Activated CD4-positive, alpha-beta T cell treated with anti-CD3 and anti-CD28 coated beads for 36 hours (primary cell): ENCODE results near the gene PAM. TPM values are rescaled to one million over a fixed set of nuclear protein-coding genes. Genes with fewer than 3 reads are reported as not detected.
A peak's percentile ranks its signal among the peaks of the same experiment; 100 is the strongest.

Experiments used
- ATAC-seq: fragments of 200-7000 bp; cut with Tn5 transposase; one replicate; pipeline ENCODE4 v1.10.0; 2021; ENCODE audit warnings: mild to moderate bottlenecking, moderate library complexity
- CTCF ChIA-PET: fragments of 350-600 bp; sonication (Branson Sonifier 250); formaldehyde crosslinking; loops from one replicate; lab custom pipeline; 2021; ENCODE audit warnings: antibody characterized with exemption; lab: Charles Lee
- POLR2A ChIA-PET: fragments of 350-600 bp; sonication (Branson Sonifier 250); formaldehyde crosslinking; loops from one replicate; lab custom pipeline; 2021; ENCODE audit warnings: antibody characterized with exemption, inconsistent platforms; lab: Charles Lee
- DNase-seq: peaks from one replicate; pipeline ENCODE4 v3.0.0-alpha.2; 2020
- H3K27ac Mint-ChIP-seq: one replicate; pipeline ENCODE4 v1.8.0; 2021; ENCODE audit warnings: mixed read lengths
- H3K27me3 Mint-ChIP-seq: one replicate; pipeline ENCODE4 v1.8.0; 2021; ENCODE audit warnings: mixed read lengths
- H3K36me3 Mint-ChIP-seq: one replicate; pipeline ENCODE4 v1.8.0; 2021; ENCODE audit warnings: low read depth, mixed read lengths
- H3K4me1 Mint-ChIP-seq: one replicate; pipeline ENCODE4 v1.8.0; 2021; ENCODE audit warnings: mixed read lengths
- H3K4me3 Mint-ChIP-seq: one replicate; pipeline ENCODE4 v1.8.0; 2021; ENCODE audit warnings: mild to moderate bottlenecking, moderate library complexity, mixed read lengths
- H3K9me3 Mint-ChIP-seq: one replicate; pipeline ENCODE4 v1.8.0; 2021; ENCODE audit warnings: low read depth, mixed read lengths
- intact Hi-C, 2 experiments: fragments of 100-400 bp; cut with DNase I in 1 of 2; cut with micrococcal nuclease in 1 of 2; formaldehyde crosslinking; loops; one replicate each; pipeline versions ENCODE4 v1.14.2 to v1.15.1; 2022 to 2024; cut with DNase I, micrococcal nuclease
- total RNA-seq, 2 experiments: library from RNA; stranded (reverse); gene quantifications; one replicate each; pipeline ENCODE4 v1.2.3, GENCODE V29; 2021

PAM gene
- total RNA-seq, 2 experiments from 2014 or later: 54.0 to 68.3 TPM

GRCh38 chr5:102778478-102778877 is 23.4 kb downstream of the PAM start:
- peaks cover 5% of the 10 kb centered on the region for H3K9me3 Mint-ChIP-seq
- intact Hi-C loops: loop anchor here (1.0 to 5.0 kb wide), 4 partner anchors 10 to 344 kb away; partner anchors contain the start of genes PAM (in 2 of the 2), GIN1 (in 1 of the 2) and PPIP5K2 (in 1 of the 2)
- H3K4me3 Mint-ChIP-seq: peak overlapping the region; percentile 16
- no peaks in the 10 kb centered on the region for H3K27me3 Mint-ChIP-seq
- peak; percentile 84 for ATAC-seq
- DNase-seq: no peak
- peaks cover 74% of the 10 kb centered on the region for H3K4me1 Mint-ChIP-seq
- peak overlapping the region; percentile 75 for H3K27ac Mint-ChIP-seq
- ChIA-PET POLR2A (interaction anchor here (0.7 to 1.2 kb wide), 3 partner anchors 11 to 22 kb away, joined by 3 to 12 read pairs (median 5); no protein-coding TSS in a partner anchor), CTCF (interaction anchor here (0.6 to 1.4 kb wide), 8 partner anchors 11 to 696 kb away, joined by 3 to 5 read pairs (median 3); partner anchors contain the start of gene PAM)
- peaks cover 21% of the 10 kb centered on the region for H3K36me3 Mint-ChIP-seq

DNA sequence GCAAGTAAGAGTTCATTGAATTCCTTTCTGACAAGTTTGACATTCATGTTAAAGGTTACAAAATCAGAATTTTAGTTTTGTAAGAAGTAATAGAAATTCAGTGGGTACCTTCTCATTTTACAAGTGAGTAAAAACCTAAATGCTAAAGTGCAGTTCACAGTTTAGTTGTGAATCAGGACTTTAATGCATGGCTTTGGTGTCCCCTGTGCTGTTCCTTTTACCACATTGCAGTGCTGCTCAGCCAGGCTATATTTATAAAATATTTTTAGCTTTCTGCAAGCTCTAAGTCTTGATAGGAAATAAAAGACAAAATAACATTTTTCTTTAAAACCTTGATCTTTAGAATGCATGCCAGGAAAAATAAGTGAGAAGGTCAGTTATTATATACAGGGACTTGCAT is 26.3 kb downstream of the PAM start:
- ATAC-seq (no peak), DNase-seq (no peak)
- no peak overlapping the region for H3K4me3 Mint-ChIP-seq
- intact Hi-C loops: loop anchor here (2.0 to 10.0 kb wide), 4 partner anchors 243 to 357 kb away; partner anchors contain the start of genes GIN1 (in 1 of the 2) and PPIP5K2 (in 1 of the 2)
- ChIA-PET CTCF (interaction anchor here (0.6 to 3.4 kb wide), 15 partner anchors 10 to 358 kb away, joined by 3 to 36 read pairs (median 6); partner anchors contain the start of gene PAM), POLR2A (no interaction called here)
- peak overlapping the region; percentile 48 for H3K27ac Mint-ChIP-seq
- peaks cover 21% of the 10 kb centered on the region for H3K36me3 Mint-ChIP-seq
- peaks cover 72% of the 10 kb centered on the region for H3K4me1 Mint-ChIP-seq
- H3K9me3 Mint-ChIP-seq: peaks cover under 1% of the 10 kb centered on the region
- no peaks in the 10 kb centered on the region for H3K27me3 Mint-ChIP-seq

- no peaks in the 10 kb centered on the region for H3K9me3 Mint-ChIP-seq
- H3K4me3 Mint-ChIP-seq: no peak overlapping the region
- peaks cover 68% of the 10 kb centered on the region for H3K4me1 Mint-ChIP-seq
- no peaks in the 10 kb centered on the region for H3K27me3 Mint-ChIP-seq
- peaks cover 21% of the 10 kb centered on the region for H3K36me3 Mint-ChIP-seq
- CTCF ChIA-PET: interaction anchor here (0.7 to 3.4 kb wide), 10 partner anchors 9 to 358 kb away, joined by 3 to 36 read pairs (median 3); partner anchors contain the start of gene PAM
- intact Hi-C loops: loop anchor here (2.0 to 10.0 kb wide), 4 partner anchors 243 to 357 kb away; partner anchors contain the start of genes GIN1 (in 1 of the 2) and PPIP5K2 (in 1 of the 2)
- POLR2A ChIA-PET: no interaction called here
- no peak for DNase-seq
- H3K27ac Mint-ChIP-seq: no peak overlapping the region
- ATAC-seq: no peak
These were observed 26.7 kb downstream of the PAM start for GRCh38 chr5:102781786-102782185.

DNA sequence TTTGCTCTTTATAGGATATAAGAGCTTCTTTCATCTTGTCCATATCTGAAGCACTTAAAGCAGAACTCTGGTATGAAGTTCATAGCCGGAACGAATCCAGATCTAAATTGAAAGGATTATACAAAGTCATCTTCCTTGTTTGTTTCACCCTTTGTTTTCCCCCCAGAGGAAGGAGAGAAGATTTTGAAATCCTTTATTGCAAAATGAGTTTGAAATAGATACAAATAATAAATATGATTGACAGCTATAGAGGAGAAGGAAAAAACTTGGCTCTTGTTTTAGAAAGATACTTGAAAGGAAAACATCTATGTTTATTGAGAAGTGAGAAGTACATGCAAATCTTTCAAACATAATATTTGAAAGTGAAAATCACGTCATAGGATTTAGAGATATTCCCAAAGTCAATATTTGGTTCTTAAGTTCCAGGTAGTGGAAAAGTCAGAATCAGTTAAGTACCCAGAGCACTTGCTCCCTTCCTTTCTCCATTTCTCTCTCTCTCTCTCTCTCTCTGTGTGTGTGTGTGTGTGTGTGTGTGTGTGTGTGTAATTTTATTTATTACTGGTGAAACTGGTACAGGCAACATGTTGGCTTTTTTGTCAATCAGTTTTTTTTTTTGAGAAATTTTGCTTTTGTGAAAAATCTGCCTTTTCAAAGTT is 27.2 kb downstream of the PAM start:
- peaks cover 19% of the 10 kb centered on the region for H3K36me3 Mint-ChIP-seq
- intact Hi-C loops: loop anchor here (5.0 to 10.0 kb wide), 3 partner anchors 242 to 340 kb away; partner anchors contain the start of genes GIN1 (in 1 of the 2) and PPIP5K2 (in 1 of the 2)
- no peaks in the 10 kb centered on the region for H3K27me3 Mint-ChIP-seq
- no peak overlapping the region for H3K4me3 Mint-ChIP-seq
- peaks cover 62% of the 10 kb centered on the region for H3K4me1 Mint-ChIP-seq
- no peaks in the 10 kb centered on the region for H3K9me3 Mint-ChIP-seq
- CTCF ChIA-PET: interaction anchor here (0.5 to 3.4 kb wide), 11 partner anchors 9 to 357 kb away, joined by 3 to 36 read pairs (median 3); partner anchors contain the start of gene PAM
- no peak overlapping the region for H3K27ac Mint-ChIP-seq
- POLR2A ChIA-PET: interaction anchor here (0.6 kb wide), 1 partner anchor 337 kb away, joined by 3 read pairs; the partner anchor contains the start of gene GIN1
- DNase-seq: no peak
- no peak for ATAC-seq

GRCh38 chr5:102787134-102787533 is 32.0 kb downstream of the PAM start:
- ChIA-PET CTCF (interaction anchor here (0.8 to 1.5 kb wide), 2 partner anchors 55 to 351 kb away, joined by 3 to 6 read pairs; no protein-coding TSS in a partner anchor), POLR2A (no interaction called here)
- Mint-ChIP-seq H3K9me3 (no peaks in the 10 kb centered on the region), H3K27me3 (no peaks in the 10 kb centered on the region), H3K4me3 (no peak overlapping the region), H3K36me3 (peaks cover 16% of the 10 kb centered on the region), H3K27ac (no peak overlapping the region), H3K4me1 (peaks cover 23% of the 10 kb centered on the region)
- no peak for ATAC-seq
- no peak for DNase-seq
- intact Hi-C loops: loop anchor here in 1 of 2 experiments (10.0 kb wide), 1 partner anchor 238 kb away; no protein-coding TSS in a partner anchor

DNA sequence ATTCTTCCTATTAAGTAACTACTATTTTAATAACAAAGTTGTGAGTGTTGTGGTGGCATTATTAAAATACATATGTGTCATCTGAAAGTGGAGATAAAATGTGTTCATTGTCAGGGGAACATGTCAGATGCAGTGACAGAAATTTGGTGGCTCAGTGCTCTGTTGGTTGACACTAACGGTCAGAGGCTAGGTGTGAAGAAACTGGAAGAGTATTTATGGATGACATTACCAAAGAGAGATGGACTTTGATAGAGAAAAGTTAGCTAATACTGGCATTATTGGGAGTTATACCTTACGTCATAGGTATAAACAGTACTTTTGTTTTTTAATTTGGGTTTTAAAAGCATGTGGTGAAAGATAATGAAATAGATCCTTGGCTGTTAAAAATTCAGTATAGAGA is 33.7 kb downstream of the PAM start:
- Mint-ChIP-seq H3K27ac (no peak overlapping the region), H3K27me3 (no peaks in the 10 kb centered on the region), H3K36me3 (peaks cover 10% of the 10 kb centered on the region), H3K4me3 (no peak overlapping the region), H3K9me3 (no peaks in the 10 kb centered on the region), H3K4me1 (peaks cover 17% of the 10 kb centered on the region)
- CTCF ChIA-PET: no interaction called here
- DNase-seq: no peak
- no peak for ATAC-seq
- intact Hi-C loops: loop anchor here in 1 of 2 experiments (10.0 kb wide), 1 partner anchor 236 kb away; no protein-coding TSS in a partner anchor
- POLR2A ChIA-PET: no interaction called here

GRCh38 chr5:102789469-102789868 is 34.4 kb downstream of the PAM start:
- peaks cover 5% of the 10 kb centered on the region for H3K36me3 Mint-ChIP-seq
- DNase-seq (no peak), ATAC-seq (no peak)
- H3K27me3 Mint-ChIP-seq: no peaks in the 10 kb centered on the region
- no peaks in the 10 kb centered on the region for H3K9me3 Mint-ChIP-seq
- H3K27ac Mint-ChIP-seq: peak overlapping the region; percentile 1
- ChIA-PET POLR2A (no interaction called here), CTCF (interaction anchor here (3.4 kb wide), 1 partner anchor 8 kb away, joined by 17 read pairs; no protein-coding TSS in a partner anchor)
- peaks cover 13% of the 10 kb centered on the region for H3K4me1 Mint-ChIP-seq
- H3K4me3 Mint-ChIP-seq: no peak overlapping the region
- intact Hi-C loops: loop anchor here in 1 of 2 experiments (10.0 kb wide), 1 partner anchor 235 kb away; no protein-coding TSS in a partner anchor

GRCh38 chr5:102790748-102791147 is 35.6 kb downstream of the PAM start:
- DNase-seq (no peak), ATAC-seq (no peak)
- no peaks in the 10 kb centered on the region for H3K9me3 Mint-ChIP-seq
- peaks cover 5% of the 10 kb centered on the region for H3K4me1 Mint-ChIP-seq
- intact Hi-C loops: loop anchor here in 1 of 2 experiments (5.0 kb wide), 2 partner anchors 208 to 237 kb away; no protein-coding TSS in a partner anchor
- no peak overlapping the region for H3K27ac Mint-ChIP-seq
- H3K36me3 Mint-ChIP-seq: no peaks in the 10 kb centered on the region
- POLR2A ChIA-PET: no interaction called here
- no peaks in the 10 kb centered on the region for H3K27me3 Mint-ChIP-seq
- CTCF ChIA-PET: interaction anchor here (2.0 to 3.4 kb wide), 2 partner anchors 10 to 109 kb away, joined by 7 to 17 read pairs; no protein-coding TSS in a partner anchor
- H3K4me3 Mint-ChIP-seq: no peak overlapping the region

DNA sequence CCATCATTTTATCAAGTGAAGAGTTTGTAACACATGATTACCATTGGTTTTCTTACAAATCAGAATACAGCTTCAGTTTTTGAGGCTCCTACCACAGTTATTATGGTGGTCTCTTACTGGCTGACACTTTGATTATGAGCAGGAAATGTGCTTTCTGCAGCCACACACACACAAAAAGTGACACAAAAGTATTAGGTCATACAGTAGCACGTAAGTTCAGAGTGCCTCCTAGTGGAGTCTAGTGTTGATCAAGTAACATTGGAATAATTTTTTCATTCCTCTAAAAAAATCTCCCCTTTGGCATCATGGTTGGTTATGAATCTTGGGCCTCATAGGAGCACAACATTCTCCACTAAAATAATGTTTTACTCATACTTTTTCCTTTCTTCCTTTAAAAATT is 37.6 kb downstream of the PAM start:
- Mint-ChIP-seq H3K27me3 (no peaks in the 10 kb centered on the region), H3K36me3 (peaks cover 4% of the 10 kb centered on the region), H3K9me3 (no peaks in the 10 kb centered on the region), H3K4me1 (peaks cover 6% of the 10 kb centered on the region), H3K4me3 (no peak overlapping the region), H3K27ac (no peak overlapping the region)
- DNase-seq (no peak), ATAC-seq (peak; percentile 55)
- ChIA-PET POLR2A (no interaction called here), CTCF (interaction anchor here (1.8 to 3.4 kb wide), 2 partner anchors 12 to 111 kb away, joined by 8 to 17 read pairs; no protein-coding TSS in a partner anchor)
- intact Hi-C loops: loop anchor here (1.0 to 5.0 kb wide), 3 partner anchors 111 to 235 kb away; no protein-coding TSS in a partner anchor

DNA sequence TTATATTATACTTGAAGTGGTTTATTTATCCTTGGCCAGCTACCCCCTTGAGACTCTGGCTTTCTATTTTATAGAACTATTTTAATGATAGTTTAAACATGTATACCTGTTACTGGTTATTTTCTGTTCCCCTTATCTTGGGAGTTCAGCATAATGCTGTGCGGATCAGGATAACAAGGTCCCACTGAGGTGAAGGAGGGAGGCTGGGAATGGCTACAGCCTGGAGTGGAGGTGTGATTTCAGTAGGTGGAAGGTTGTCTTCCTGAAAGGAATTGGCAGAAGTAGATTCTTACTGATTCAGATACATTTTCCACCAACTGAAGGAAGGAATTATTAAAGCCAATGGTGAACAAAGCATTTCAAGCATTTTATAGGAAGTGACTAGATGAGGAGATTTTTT is 38.9 kb downstream of the PAM start:
- Mint-ChIP-seq H3K9me3 (no peaks in the 10 kb centered on the region), H3K36me3 (peaks cover 4% of the 10 kb centered on the region), H3K4me1 (peaks cover 19% of the 10 kb centered on the region), H3K4me3 (no peak overlapping the region), H3K27me3 (no peaks in the 10 kb centered on the region), H3K27ac (no peak overlapping the region)
- POLR2A ChIA-PET: no interaction called here
- intact Hi-C loops: loop anchor here in 1 of 2 experiments (5.0 kb wide), 2 partner anchors 212 to 233 kb away; no protein-coding TSS in a partner anchor
- CTCF ChIA-PET: interaction anchor here (1.0 to 1.8 kb wide), 4 partner anchors 10 to 213 kb away, joined by 3 to 8 read pairs (median 4); no protein-coding TSS in a partner anchor
- ATAC-seq (no peak), DNase-seq (no peak)
